ENCODE data around the gene PICK1.

Gene PICK1

DNA sequence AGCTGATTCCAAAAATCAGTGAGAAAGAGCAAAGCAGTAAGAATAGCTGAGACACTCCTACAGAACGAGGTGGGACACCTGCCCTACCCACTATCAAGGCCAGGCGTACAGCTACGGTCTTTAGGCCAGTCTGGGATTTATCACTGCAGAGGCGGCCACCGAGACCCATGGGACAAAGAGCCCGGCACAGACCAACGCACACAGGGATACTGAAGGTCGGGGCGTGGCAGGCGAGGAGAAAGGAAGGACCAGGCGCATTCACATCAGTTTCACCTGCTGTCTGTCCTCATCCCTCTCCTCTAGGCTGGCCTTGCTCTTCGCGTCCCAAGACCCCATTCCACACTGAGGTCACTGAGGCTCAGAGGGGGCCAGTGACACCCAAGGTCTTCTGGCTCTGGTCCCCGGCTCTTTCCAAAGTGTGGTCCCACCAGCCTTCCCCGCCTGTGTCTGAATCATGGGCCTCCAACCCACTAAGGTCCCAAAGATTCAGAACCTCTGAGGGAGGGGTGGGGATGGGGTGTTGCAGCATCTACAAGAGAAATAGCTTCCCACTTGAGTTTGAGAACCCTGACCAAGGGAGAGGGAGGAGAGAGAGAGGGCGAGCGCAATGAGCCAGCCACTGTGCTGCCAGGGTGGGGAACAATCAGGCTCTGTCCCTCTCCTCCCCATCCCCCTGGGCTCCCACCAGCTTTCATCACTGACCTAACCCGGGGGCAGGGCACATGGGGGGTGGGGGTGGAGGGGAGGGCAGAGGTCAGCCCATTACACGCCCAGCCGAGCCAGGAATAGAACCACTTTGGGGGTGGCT lies 7.2 kb upstream of the PICK1 start:
- DNase-seq = no peak

DNA sequence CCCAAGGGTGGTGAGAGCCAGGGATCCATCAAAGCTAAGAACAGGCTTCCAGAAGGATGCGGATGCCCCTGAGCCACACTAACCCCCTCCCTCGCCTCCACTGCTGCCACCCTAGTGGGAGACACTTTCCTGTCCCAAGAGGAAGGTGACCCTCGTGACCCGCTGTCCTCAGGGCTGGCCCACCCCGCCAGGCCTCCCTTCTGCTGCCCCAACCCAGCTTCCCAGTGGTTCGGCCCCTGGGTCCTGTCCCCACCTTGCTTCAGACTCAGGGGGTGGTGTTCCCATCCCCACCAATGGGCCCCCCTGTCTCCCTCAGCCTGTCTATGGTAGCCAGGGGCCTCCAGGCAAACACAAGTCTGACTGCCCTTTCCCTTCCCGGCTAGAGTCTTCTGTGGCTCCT lies 6.5 kb upstream of the PICK1 start:
- no peak for DNase-seq

DNA sequence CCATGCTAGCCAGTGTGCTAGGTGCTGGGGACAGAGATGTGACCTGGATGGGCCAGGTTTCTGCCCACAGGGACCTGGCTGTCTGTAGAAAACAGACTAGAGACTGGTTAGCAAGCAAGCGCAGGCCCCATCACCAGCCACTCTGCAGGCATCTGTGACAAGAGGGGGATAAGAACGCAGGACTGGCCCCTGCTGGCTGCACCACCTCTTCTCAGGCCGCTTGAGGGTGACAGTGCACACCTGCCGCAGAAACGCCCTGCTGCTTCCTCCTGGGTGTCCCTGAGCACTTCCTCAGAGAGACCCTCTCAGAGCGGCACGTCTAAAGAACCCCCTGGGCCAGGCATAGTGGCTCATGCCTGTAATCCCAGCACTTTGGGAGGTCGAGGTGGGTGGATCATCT lies 5.9 kb upstream of the PICK1 start:
- DNase-seq = no peak

DNA sequence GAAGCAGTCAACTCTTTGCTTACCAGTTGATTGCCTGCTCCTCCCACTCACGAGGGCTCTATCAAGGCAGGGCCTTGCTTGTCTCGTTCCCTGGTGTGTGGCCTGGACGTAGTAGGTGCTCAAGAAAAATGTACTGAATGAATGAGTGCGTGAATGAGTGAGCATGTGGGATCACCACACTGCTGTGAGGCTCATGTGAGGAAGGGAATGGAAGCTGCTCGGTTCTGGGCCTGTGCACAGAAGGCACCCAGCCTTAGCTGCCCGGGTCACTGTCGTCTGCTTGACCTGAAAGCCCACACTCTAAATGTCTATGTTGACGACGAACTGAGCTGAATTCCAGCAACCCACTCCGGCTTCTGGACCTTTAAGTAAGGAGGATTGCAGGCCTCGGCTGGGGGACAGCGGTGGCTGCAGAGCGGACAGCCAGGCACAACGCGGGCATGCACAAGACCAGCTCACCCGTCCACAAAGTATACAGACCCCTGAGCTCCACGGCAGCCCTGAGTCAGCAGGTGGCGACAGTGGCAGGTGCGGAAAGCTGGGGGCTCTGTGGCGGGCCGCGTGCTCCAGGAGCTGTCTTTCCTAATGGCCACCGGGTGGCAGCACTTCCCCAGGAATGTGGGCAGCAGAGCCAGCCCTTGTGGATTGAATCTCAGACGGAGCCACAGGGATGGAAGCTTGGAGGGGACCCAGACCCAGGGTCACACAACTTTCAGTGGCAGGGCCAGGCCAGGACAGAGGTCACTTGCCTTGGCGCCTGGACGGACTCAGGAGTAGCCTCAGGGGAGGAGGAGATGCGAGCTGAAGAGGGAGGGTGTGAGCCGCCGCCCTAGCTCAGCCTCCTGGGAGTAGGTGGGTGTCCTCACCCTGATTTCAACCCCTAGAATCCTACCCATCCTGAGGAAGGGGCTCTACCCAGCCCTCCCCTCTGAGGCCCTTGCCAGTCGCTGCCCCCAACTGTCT lies 5.0 kb upstream of the PICK1 start:
- peak; percentile 81 to 89 (median 84) for DNase-seq

DNA sequence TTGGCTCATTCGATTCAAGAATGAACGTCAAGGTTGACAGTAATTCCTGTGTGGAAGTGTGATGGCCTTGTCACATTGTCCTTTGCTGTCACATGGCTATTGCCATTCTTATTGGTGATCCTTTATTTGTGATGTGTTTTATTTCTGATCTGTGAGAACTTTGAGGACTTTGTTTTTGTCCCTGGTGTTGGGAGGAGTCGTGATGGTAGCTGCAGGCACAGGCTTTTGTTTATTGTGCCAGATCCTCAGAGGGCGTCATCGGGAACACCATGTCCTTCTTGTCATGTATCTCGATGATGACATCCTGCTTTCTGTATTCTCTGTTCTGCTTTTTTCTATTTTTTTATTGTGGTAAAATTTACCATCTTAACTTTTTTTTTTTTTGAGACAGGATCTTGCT lies 5.6 kb downstream of the PICK1 start:
- DNase-seq = peak; percentile 39 to 77 (median 70)

DNA sequence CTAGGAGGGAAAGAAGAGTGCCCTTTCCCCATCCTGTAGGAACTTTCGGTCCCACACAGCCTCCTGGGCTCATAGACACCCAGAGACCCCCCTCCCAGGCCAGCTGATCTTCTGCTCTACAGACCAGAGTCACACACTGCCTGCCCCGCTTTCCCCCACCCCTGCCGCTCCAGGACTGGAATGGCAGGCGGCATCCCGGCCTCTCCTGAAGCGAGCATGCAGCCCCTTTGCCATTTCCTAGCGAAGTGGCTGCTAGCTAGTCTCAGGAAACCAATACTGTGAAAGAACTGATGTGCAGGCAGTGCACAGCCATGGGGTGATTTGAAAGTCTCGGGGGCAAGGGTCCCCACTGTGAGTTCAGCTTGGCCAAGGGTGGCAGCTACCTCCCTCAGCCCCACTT lies 8.3 kb downstream of the PICK1 start:
- no peak for DNase-seq

DNA sequence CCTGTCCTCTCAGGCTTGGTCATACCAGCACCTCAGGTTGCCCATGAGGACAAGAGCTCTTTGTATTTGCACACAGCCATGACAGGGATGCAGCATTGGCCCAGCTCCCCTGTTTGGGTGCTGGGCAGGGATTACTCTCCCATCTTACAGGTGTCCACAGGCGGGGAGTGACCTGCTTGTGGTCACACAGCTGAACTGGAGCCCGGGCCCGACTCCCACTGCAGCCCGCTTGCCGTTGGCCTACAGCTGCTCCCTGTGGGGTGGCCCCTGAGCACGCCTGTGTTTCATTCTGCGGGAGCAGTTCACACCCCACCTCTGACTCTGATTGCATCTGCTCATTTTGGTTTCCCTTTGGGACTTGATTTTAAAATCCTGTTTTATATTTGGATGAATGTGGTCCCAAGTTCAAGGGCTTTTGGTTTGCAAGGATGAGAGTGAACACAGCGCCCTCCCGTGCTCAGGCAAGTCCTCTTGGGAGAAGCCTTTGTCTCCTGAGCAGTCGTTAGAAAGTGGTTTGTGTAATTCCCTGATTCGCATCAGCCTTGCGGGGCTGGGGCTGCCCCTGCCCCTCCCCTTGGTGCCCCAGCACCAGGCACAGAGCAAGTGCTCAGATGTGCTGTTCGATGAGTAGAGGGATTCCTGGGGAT lies 9.3 kb downstream of the PICK1 start:
- no peak for DNase-seq

DNA sequence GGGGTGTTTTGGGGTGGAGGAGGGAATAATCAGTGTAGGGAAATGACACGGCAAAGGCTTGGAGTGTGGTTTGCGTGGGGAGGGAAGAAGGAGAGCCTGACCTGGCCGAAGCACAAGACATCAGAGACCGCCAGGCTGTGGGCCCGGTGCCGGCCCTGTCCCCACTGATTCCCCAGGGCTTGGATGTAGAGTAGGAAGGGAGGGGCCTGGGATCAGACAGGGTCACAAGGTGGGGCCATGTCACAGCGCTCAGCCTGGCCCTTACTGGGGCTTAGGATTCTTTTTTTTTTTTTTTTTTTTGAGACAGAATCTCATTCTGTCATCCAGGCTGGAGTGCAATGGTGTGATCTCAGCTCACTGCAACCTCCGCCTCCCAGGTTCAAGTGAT lies 9.8 kb downstream of the PICK1 start:
- DNase-seq = no peak

DNA sequence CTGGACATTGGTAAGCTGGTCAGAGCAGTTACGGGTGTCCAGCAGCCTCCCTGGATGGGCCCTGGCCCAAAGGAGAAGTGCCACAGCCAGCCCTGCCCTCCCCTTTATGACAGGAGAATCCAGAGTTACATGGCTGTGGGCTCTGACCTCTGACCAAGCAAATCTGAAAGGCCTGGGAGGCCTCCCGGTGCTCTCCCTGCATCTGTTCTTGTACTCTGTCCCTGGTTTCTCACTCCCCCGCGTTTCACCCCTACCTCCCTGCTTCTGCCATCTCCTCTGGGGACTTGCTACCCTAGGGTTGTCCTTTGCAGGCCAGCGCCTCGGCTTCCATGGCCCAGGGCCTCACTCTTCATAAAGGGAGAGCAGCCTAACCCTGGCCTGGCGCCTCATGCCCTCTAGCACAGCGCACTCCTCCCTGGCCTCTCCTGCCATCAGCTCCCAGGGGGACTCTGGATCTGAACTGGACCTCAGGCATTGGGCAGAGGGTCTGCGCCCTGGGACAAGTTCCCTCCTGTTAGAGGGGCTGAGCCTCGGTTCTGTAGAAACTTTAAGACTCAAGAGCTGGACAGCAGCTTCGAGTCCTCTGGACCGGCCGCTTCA lies 10.7 kb downstream of the PICK1 start:
- no peak for DNase-seq

DNA sequence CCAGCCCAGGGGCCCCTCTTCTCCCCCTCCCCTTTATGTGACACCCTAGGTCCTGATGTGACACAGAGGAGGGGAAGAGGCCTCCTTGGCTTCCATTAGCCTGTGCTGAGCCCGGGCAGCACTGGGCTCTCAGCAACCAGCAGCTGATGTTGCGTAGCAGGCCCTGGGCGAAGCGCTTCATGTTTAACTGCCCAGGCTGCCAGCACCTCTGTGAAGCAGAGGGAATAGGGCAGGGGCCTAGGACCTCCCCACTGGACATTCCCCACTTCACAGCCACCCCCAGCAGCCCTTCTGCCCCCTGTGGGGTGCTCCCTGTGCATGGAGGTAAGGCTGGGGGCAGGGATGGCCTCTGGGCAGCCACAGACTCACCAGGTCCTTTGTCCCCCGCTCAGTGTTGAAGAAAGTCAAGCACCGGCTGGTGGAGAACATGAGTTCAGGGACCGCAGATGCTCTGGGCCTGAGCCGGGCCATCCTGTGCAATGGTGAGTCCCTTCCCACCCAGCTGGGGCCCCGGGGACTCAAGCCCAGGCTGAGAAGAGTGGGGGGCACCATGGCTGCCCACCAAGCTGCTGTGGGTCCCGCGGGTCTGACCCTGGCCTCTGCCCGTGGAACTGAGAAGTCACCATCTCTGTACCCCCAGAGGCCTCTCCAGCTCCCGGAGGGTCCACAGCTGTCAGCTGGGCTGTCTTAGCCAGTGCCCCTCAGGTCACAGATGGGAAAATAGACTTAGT lies 11.6 kb downstream of the PICK1 start:
- DNase-seq = no peak

DNA sequence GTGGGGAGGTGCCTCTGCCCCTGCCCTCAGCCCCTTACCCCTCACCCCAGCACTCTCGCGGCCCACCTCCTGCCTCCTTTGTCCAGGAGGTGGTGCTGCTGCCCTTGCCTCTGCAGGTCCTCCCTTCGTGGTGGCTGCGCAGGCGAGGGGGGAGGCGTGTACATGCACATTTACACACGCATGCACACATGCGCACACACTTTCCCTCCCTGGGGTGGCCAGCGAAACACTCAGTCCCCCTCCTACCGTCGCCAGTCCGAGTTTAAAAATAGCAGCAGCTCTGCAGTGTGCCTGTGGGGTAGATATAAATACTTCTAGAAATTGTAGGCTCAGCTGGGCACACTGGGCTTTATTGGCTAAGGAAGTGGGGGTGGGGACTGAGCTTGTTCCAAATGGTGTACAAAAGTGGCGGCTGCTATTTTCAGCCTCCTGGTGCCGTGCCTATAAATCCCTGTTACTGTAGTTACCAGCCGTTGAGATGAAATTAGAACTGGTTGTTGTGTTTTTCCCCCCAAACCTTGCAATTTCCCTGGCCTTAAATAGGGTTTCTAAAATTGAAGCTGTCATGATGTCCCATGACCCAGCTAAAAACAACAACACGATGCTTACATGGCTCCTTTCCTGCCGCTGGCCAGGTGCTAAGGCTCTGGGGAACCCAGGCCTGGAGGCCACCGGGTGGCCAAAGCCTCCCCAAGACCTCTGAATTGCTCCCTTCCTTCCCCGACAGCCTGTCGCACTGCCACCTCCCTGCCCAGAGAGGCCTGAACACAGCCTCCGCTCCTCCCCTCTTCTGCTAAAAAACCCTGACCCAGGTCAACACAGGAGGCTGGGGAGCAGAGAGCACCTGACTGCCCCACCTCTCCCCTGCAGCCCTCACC lies 12.4 kb downstream of the PICK1 start:
- no peak for DNase-seq

DNA sequence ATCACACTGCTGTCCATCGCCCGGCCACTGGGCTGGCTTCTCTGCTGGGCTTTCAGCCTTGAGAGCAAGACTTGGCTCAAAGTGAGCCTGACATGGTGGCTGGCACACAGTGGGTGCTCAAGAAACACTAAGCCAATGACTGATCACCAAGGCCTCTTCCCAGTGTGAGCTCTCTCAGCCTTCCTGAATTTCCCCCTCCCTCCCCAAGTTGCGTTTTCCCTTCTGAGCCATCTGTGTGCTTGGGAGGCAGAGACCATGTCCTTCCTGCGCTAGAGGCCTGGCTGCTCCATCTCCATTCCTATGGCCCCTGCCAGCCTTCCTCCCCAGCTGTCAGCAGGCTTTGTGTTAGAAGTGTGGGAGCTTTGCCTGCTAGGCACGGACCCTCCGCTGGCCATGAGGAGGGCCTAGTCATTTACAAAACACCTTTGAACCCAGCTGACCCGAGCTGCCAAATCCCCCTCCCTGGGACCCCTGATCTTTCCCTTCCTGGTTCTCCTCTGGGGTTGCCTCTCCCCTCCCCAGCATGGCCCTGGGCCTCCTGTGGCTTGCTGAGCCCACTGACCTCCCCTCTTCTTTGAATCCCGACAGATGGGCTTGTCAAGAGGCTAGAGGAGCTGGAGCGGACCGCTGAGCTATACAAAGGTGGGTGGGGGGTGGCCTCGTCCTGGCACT lies 13.2 kb downstream of the PICK1 start:
- DNase-seq = no peak

DNA sequence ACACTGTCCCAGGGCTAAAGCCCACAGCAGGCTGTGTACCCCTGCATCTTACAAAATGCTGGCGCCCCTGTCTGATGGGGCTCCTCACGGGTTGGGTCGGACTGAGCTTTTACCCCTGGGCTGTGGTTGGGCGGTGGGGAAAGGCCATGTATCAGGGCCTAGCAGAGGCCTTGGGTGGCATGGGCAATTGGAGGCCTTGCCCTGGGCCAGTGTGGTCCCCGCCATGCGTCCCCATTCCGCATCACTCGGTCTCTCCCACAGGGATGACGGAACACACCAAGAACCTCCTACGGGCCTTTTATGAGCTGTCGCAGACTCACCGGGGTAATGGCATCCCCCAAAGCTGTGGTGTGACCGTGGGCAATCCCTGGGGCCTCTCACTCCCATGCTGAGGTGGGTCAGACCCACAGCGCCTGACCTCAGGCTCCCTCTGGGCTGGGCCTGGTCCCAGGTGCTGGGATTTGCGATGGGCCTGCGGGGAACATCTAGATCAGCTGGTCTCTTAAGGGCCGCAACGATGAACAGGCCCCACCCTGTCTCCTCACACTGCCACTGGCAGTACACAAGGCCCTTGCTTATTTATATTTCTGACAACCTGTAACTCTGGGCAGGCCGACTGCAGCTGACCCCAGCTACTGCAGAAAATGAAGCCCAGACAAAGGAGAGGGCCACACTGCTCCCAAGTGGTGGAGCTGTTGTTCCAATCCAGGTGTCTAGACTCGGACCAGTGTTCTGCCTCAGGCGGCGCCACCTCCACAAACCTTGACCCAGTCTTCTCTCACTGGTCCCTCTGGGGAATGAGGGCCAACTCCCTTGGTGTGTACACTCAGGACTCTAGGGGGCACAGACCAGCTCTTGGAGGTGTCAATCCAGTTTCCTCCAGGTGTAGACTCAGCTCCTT lies 14.5 kb downstream of the PICK1 start:
- no peak for DNase-seq

DNA sequence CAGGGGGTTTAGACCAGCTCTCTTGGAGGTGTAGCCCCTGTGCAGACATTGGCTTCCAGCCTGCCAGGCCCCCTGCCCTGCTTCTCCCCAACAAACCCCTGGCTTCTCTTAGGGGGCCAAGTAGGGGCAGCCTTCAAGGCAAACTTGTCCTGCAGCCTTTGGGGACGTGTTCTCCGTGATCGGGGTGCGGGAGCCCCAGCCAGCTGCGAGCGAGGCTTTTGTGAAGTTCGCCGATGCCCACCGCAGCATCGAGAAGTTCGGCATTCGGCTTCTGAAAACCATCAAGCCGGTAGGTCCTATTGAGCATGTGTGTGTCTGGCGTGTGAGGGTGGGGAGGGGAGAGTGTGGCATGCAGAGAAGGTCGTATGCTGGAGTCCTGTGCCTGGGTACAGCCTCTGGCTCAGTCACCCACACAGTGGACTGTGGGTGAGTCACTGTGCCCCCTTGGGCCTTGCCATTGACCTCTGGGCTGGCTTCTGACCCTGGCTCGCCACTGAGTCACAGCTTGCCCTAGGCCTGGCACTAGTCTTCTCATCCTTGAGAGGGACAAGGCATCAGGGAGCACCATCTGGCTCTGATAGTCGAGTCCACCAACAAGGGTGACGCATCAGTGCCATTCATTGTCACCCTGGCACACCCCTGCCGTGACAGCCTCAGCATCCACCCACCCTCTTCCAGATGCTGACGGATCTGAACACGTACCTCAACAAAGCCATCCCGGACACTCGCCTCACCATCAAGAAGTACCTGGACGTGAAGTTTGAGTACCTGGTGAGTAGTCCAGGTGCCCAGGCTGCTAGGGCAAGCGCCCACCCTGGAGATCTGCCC lies 15.3 kb downstream of the PICK1 start:
- no peak for DNase-seq

DNA sequence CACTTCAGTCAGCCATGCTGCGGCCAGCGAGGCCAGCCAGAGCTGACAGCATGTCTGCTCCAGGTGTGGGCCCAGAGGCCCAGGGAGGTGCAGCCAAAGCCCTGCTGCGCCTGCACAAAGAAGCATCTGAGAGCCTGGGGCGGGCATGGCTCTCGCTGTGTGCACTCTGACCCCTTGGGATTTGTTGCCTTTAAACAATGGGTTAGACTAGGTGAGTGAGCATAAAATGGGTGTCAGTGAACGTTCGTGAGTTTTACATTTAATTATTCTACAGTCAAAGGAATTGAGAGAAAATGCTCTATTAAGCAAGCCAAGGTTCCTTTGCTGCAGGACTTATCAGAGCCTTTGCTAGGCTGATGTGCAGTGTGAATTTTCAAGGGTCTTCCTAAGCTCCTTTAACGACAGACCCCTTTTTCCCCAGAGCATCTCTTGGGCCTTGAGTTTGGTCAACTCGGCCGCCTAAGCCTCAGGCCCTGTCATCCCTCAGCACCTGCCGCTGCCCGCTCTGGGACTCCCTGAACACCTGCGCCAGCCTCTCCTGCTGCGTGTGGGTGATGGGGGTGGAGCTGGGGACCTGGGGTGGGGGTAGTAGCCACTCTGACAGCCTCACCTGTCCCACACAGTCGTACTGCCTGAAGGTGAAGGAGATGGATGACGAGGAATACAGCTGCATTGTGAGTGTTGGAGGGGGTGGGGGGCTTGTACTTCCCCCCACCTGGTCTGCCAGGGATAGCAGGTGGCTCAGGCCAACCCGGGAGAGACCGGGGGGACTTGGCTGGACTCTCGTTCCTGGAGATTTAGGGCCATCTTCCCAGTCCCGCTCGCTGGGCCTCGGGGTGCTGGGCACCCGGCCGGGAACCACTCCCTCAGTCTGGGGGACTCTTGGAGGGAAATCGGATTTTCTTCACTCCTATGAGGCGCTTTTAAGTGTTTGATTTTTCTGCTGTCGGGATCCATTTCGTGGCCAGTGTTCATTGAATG lies 16.2 kb downstream of the PICK1 start:
- no peak for DNase-seq

DNA sequence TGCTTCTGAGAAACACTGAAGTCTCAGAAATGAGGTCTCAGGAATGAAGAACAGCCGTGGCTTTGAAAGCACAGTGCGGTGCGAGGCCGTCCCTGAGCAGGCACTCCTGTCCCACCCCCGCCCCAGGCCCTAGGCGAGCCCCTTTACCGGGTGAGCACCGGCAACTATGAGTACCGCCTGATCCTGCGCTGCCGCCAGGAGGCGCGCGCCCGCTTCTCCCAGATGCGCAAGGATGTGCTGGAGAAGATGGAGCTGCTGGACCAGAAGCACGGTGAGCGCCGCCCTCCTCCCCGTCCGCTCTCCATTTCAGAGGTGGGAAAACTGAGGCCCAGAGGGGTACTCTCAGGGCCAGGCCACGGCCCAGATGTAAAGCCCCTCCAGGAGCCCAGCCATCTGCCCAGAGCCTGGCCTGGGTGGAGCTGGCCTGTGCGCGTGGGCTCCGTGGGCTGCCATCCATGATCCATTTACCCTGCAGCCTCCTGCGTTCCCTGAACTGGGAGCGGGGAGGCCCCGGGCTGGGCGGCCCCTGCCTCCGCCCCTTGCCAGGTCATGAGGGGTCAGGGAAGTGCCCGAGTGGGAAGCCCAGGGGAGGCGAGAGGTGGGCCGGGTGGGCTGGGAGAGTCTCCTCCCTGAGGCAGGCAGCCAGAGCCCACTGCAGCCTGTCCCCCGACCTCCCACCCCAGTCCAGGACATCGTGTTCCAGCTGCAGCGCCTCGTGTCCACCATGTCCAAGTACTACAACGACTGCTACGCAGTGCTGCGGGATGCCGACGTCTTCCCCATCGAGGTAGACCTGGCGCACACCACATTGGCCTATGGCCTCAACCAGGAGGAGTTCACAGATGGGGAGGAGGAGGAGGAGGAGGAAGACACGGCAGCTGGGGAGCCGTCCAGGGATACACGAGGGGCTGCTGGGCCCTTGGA lies 17.2 kb downstream of the PICK1 start:
- no peak for DNase-seq

Data from suppressor macrophage (primary cell).